ENCODE measurements around the gene YEATS2.

DNA sequence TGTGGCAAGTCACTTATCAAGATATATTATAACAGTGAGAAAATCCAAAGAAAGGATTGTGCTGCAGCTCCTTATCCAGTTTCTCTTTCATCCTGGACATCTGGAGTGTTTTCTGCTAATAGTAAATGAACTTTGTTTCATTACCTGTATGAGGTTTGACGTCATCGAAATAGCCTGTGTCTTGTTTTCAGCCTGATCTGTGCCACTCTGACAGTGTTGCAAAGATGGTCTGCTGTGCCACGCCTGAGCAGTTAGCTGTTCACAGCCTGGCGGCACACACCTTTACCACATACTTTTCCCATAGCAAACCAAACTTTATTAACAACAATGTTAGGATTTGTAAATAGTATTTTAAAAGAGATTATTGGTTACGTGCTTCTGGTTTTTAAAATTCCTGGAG, 34.0 kb downstream of the YEATS2 start:
- TF ChIP-seq NRF1 (IDR thresholded peaks at IDR 0.05; ENCODE audit: low read depth, low read length) (no peak), EP300 (IDR thresholded peaks at IDR 0.05; ENCODE audit: borderline replicate concordance in 1 of 2, low read depth in 1 of 2, low read length in 1 of 2) (no peak)
- TF ChIP-seq, protein P1, sequence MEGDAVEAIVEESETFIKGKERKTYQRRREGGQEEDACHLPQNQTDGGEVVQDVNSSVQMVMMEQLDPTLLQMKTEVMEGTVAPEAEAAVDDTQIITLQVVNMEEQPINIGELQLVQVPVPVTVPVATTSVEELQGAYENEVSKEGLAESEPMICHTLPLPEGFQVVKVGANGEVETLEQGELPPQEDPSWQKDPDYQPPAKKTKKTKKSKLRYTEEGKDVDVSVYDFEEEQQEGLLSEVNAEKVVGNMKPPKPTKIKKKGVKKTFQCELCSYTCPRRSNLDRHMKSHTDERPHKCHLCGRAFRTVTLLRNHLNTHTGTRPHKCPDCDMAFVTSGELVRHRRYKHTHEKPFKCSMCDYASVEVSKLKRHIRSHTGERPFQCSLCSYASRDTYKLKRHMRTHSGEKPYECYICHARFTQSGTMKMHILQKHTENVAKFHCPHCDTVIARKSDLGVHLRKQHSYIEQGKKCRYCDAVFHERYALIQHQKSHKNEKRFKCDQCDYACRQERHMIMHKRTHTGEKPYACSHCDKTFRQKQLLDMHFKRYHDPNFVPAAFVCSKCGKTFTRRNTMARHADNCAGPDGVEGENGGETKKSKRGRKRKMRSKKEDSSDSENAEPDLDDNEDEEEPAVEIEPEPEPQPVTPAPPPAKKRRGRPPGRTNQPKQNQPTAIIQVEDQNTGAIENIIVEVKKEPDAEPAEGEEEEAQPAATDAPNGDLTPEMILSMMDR (IDR thresholded peaks at IDR 0.05), result no peak

Data from SK-N-SH (cell line).